ENCODE results near the gene KRTAP5-4.

DNA sequence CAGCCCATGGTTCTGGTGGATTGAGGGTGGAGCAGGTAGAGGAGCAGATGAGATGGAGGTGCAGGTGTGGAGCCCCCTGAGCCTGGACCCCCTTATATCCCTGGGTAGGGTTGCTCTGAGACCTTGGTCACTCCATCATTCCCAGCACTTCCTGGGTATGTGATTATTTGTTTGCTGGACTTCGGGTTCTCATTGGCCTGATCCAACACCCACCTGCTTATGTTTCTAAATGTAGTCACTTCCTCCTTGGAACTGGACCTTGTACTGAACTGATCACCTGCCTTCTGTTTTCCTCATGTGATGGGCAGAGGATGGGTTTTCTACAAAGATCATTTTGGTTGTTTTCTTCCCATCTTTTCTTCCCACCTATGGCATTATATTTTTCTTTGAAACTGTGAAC lies at the start of gene KRTAP5-4:
- TF ChIP-seq CTCF (IDR thresholded peaks at IDR 0.05; ENCODE audit: low read length) (no peak), EZH2phosphoT487 (IDR thresholded peaks at IDR 0.05; ENCODE audit: low read length) (no peak), EZH2 (optimal IDR thresholded peaks at IDR 0.05; ENCODE audit: low read depth, low read length) (no peak)
